HG03432 (cell line): ENCODE data around the gene TMEM245.
A peak's percentile ranks its signal among the peaks of the same experiment; 100 is the strongest.
"Not testable (repeated sequence)": the region's sequence is repeated elsewhere in the genome, so short reads cannot be mapped to it uniquely, and the experiment has no call there.

Experiments
- ATAC-seq: cut with Tn5 transposase; IDR thresholded peaks from one replicate; pipeline ENCODE4 v1.9.1; 2021; ENCODE audit warnings: mild to moderate bottlenecking, moderate library complexity; ENCODE audit not compliant: unreplicated experiment

TMEM245 gene

GRCh38 chr9:109003116-109003515, 116.6 kb downstream of the TMEM245 start:
- ATAC-seq, result no peak

- no peak for ATAC-seq
Measured at GRCh38 chr9:109002141-109002540, 117.6 kb downstream of the TMEM245 start.

- no peak for ATAC-seq
Measured at GRCh38 chr9:109001275-109001676, 118.5 kb downstream of the TMEM245 start.

- ATAC-seq, result no peak
Measured at GRCh38 chr9:108997112-108997511, 122.6 kb downstream of the TMEM245 start.

GRCh38 chr9:108996643-108997042, 123.1 kb downstream of the TMEM245 start:
- no peak for ATAC-seq

- peak; percentile 86 for ATAC-seq
Measured at GRCh38 chr9:108994695-108995094, 125.1 kb downstream of the TMEM245 start.

GRCh38 chr9:108991479-108991878, 128.3 kb downstream of the TMEM245 start:
- no peak for ATAC-seq

GRCh38 chr9:108983885-108984284, 135.9 kb downstream of the TMEM245 start:
- no peak for ATAC-seq

GRCh38 chr9:108980893-108981292, 138.9 kb downstream of the TMEM245 start:
- ATAC-seq, result no peak

- no peak for ATAC-seq
Measured at GRCh38 chr9:108978205-108978604, 141.5 kb downstream of the TMEM245 start.

- no peak for ATAC-seq
Measured at GRCh38 chr9:108973895-108974294, 145.9 kb downstream of the TMEM245 start.

GRCh38 chr9:108972626-108973209, 147.0 kb downstream of the TMEM245 start:
- ATAC-seq, result no peak

GRCh38 chr9:108972186-108972585, 147.6 kb downstream of the TMEM245 start:
- no peak for ATAC-seq

GRCh38 chr9:108971392-108971791, 148.4 kb downstream of the TMEM245 start:
- ATAC-seq, result not testable (repeated sequence)

- ATAC-seq, result no peak
Measured at GRCh38 chr9:108967916-108968315, 151.8 kb downstream of the TMEM245 start.
